HG02981 (cell line): ENCODE results near the gene NDUFB11.
A peak's percentile ranks its signal among the peaks of the same experiment; 100 is the strongest.
"Not testable (repeated sequence)": the region's sequence is repeated elsewhere in the genome, so short reads cannot be mapped to it uniquely, and the experiment has no call there.

Source experiments
- ATAC-seq: cut with Tn5 transposase; IDR thresholded peaks from one replicate; pipeline ENCODE4 v1.9.1; 2021; ENCODE audit warnings: mild to moderate bottlenecking, moderate library complexity; ENCODE audit not compliant: unreplicated experiment

NDUFB11 gene

GRCh38 chrX:47146936-47147859 is 2.7 kb upstream of the NDUFB11 start:
- no peak for ATAC-seq

GRCh38 chrX:47146121-47146935 is 1.8 kb upstream of the NDUFB11 start:
- ATAC-seq, result no peak

- ATAC-seq, result peak; percentile 10
Observed at GRCh38 chrX:47145395-47146120, 1.1 kb upstream of the NDUFB11 start.

DNA sequence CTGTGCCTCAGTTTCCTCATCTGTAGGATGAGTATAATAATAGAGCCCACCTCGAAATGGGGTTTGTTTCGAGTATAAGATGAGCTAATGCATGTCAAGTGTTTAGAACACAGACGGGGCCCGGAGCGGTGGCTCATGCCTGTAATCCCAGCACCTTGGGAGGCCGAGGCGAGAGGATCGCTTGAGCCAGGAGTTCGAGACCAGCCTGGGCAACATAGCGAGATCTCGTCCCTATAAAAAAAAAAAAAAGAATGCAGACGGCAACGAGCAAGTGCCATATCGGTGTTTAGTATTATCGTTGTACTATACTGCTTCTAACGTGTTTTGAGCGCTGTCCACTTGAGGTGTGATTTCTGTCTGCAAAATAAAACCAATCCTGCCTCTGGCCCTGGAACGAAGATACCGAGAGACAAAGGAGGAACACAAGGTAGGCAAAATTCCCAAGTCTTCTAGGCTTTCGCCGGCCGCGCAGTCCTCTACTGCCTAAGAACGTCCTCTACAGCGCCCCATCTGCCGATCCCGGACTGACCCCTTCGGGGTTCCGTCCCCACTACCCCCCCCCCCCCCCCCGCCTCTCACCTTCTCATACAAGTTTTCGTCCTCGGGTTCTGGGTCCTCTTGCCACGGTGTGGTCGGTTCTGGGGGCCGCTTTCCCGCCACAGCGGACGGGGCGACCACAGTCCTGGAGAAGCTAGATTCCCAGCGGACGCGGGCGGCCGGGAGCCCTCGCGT is 442 bp downstream of the NDUFB11 start:
- no peak for ATAC-seq

DNA sequence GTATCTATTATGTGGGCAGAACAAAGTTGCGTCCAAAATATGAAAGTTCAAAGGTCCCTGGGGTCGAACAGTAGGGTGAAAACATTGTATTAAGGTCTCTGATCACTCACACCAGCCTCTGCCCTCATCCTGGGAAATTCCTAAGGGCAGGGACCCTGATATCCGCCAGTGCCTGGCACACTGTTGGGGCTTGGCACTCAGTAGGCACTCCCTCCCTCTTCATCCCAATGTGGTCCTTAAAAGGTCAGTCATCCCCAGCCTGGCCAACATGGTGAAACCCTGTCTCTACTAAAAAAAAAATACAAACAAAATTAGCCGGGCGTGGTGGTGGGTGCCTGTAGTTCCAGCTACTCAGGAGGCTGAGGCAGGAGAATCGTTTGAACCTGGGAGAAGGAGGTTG is 6.3 kb downstream of the NDUFB11 start:
- no peak for ATAC-seq

- not testable (repeated sequence) for ATAC-seq
Observed at GRCh38 chrX:47135650-47136049, 8.9 kb downstream of the NDUFB11 start.

DNA sequence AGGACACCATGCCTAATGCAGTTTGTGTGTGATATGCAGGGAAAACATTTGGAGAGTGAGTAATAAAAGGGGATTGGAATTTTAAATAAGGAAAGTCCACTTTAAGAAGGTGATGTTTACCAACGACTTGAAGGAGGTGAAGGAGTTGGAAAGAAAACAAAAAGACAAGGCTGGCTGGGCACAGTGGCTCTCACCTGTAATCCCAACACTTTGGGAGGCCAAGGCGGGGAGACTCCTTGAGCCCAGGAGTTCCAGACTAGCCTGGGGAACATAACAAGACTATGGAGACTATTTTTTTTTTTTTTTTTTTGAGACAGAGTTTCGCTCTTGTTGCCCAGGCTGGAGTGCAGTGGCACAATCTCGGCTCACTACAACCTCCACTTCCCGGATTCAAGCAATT is 11.0 kb downstream of the NDUFB11 start:
- no peak for ATAC-seq

DNA sequence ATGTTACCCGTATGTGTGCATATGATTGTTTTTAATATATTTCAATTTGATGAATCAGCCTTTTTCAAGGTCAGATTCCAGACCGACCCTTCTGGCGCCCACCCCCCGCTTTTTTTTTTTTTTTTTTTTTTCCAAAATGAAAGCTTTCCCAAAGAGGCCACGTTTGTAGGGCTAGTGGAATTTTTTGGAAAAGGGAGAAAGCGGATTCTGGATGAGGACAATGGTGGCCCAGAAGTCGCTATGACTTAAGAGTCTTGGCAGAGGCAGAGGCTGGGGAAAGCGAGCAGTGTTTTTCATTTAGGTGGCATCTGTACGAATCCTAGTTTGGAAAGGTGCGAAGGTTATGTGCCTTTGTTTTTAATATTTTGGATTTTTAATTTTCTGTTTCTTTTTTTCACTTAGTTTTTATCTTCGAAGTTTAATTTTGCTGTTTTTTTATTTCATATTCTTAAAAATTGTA is 14.6 kb downstream of the NDUFB11 start:
- ATAC-seq, result no peak

DNA sequence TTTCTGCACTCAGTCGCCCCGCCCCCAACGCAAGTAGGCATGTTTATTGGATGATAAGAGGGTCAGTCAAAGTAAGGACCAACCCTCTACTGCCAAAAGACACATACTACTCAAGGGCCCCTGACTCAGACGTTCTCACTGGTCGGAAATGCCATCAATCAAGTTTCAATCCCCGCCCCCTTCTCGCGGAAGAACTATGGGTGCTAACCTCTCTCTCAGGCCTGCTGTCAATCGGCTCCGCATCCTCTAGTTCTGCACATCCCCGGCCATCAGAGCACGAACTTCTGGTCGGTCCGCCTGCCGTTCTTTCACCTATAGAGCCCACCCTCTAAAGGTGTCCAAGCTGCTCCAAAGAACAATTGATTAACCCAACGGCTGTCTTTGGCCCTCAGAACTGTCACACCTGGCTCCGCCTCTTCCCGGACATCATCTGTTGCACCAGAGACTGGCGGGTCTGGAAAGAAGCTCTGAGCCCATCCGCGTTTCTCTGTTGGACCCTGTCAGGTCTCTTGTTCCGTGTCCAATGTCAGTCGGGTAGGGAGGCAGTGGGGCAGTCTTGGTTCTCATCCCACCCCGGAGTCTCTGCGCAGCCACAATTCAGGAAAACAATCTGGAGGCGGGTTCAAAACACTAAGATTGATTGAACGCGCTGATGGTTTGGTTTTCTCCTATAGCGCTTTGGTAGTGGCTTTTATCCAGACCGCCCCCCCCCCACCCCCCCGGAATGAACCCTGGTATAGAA is 15.2 kb downstream of the NDUFB11 start:
- ATAC-seq, result peak; percentile 98

- not testable (repeated sequence) for ATAC-seq
Observed at GRCh38 chrX:47124466-47124865, 20.0 kb downstream of the NDUFB11 start.

GRCh38 chrX:47116551-47117110 is 27.9 kb downstream of the NDUFB11 start:
- ATAC-seq, result not testable (repeated sequence)

DNA sequence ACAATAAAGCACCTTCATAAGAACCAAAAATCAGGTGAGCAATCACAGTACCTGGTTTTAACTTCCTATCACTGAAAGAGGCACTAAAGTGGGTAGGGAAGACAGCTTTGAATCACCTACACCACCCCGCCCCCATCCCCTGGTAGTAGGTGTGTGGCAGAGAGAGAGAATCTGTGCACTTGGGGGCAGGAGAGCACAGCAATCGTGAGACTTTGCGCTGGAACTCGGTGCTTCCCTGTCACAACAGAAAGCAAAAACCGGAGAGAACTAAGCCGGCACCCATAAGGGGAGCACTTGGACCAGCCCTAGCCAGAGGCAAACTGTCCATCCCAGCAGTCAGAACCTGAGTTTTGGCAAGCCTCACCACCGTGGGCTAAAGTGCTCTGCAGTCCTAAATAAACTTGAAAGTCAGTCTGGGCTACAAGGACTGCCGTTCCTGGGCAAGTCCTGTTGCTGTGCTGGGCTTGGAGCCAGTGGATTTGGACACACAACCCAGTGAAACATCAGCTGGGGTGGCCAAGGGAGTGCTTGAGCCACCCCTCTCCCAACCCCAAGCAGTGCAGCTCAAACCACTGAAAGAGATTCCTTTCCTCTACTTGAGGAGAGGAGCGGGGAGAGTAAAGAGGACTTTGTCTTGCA is 32.1 kb downstream of the NDUFB11 start:
- ATAC-seq, result no peak

GRCh38 chrX:47110936-47111615 is 33.4 kb downstream of the NDUFB11 start:
- ATAC-seq, result not testable (repeated sequence)

GRCh38 chrX:47101206-47101605 is 43.3 kb downstream of the NDUFB11 start:
- no peak for ATAC-seq

DNA sequence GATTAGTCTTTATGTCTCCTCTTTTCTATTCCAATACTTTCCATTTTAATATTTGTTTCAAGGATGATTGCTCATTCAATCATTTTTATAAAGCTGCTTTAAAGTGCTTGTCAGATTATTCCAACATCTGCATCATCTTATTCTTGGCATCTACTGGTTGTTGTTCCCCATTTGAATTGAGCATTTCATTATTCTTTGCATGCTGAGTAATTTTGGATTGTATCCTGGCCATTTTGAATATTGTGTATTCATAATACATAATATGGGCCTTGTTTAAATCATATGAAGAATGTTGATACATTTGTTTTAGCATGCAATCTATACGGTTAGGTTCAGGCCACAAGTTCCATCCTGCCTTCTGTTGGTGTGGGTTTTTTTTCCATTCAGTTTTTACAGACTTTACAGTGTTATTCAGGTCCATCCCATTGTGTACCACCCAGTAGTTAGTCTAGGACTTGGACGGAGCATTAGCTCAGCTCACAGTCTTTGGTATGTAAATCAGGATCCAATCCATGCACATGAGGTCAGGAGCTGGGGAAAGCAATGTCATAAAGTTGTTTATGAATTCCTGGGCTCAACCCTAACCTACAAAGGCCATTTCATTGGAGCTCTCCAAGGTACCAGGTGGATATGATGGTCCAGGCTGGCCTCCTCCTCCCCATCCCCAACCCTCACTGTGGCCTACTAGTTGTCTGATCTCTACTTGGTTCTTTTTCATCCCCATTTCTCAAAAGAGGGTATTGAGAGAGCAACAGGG is 46.0 kb downstream of the NDUFB11 start:
- no peak for ATAC-seq

- ATAC-seq, result no peak
Observed at GRCh38 chrX:47097018-47097417, 47.5 kb downstream of the NDUFB11 start.

DNA sequence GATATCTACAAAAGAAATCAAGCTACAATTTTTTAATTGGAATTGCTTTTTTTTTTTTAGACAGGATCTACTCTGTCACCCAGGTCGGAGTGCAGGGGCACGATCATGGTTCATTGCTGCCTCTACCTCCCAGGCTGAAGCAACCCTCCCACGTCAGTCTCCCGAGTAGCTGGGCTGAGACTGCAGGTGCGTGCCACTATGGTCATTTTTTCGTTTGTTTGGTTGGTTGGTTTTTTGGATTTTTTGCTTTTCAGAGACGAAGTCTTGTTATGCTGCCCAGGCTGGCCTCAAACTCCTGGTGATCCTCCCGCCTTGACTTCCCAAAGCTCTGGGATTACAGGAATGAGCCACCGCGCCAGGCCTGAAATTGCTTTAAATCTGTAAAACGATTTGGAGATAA is 50.6 kb downstream of the NDUFB11 start:
- no peak for ATAC-seq

DNA sequence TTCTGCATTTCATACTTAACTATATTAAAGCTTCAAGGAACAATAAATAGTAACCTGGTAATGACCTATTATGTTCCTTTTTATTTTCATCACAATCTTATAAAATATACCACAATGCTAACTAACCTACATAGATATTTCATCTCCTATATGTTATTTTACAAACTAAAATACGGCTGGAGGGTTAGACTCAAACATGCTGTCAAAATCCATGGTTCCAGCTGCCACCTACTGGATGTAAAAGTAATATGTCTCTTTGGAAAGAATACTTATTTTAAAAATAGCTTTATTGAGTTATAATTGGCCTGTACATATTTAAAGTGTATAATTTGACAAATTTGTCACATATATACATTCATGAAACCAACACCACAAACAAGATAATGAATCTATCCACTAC is 51.3 kb downstream of the NDUFB11 start:
- no peak for ATAC-seq
